IMR-90 (cell line): ENCODE data around the gene SELENOO. TPM values are rescaled to one million over a fixed set of nuclear protein-coding genes. Genes with fewer than 3 reads are reported as not detected.
A peak's percentile ranks its signal among the peaks of the same experiment; 100 is the strongest.

Experiments
- ATAC-seq: fragments of 200-7000 bp; cut with Tn5 transposase; 2 replicates; pipeline ENCODE4 v1.9.1; 2020; ENCODE audit warnings: low read depth, mild to moderate bottlenecking, moderate library complexity
- BruUV-seq: library from RNA; stranded (reverse); fragments of 400-500 nt; replicated peaks from 2 replicates; lab custom pipeline; 2021; lab: Mats Ljungman, UMichigan
- CTCF ChIA-PET: fragments of 300-600 bp; formaldehyde crosslinking; extraction: SDS; loops from one replicate; lab custom pipeline; 2021; ENCODE audit warnings: antibody characterized with exemption; lab: Yijun Ruan, JAX
- POLR2A ChIA-PET: fragments of 300-600 bp; sonication (Branson Sonifier 250); formaldehyde crosslinking; loops from one replicate; lab custom pipeline; 2022; ENCODE audit warnings: antibody characterized with exemption; ENCODE audit not compliant: unreplicated experiment; lab: Charles Lee
- DNase-seq: peaks from one replicate; pipeline ENCODE4 v3.0.0; 2013
- H2AFZ ChIP-seq: replicated peaks from 2 replicates; pipeline ENCODE3; 2013; ENCODE audit warnings: low read length, mild to moderate bottlenecking; ENCODE audit not compliant: poor library complexity
- H2AK5ac ChIP-seq: 2 replicates; pipeline ENCODE4 v1.6.1; 2013; ENCODE audit warnings: low read depth, low read length, inconsistent platforms
- H2AK9ac ChIP-seq: replicated peaks from 2 replicates; pipeline ENCODE3; 2013; ENCODE audit warnings: mild to moderate bottlenecking, low read depth, low read length, moderate library complexity; ENCODE audit not compliant: poor library complexity
- H2BK120ac ChIP-seq: 2 replicates; pipeline ENCODE4 v1.6.1; 2013; ENCODE audit warnings: low read depth, low read length, inconsistent platforms
- H2BK15ac ChIP-seq: 3 replicates; pipeline ENCODE4 v1.6.1; 2013; ENCODE audit warnings: low read depth, low read length, inconsistent platforms
- H2BK20ac ChIP-seq: 2 replicates; pipeline ENCODE4 v1.6.1; 2013; ENCODE audit warnings: low read depth, mild to moderate bottlenecking, inconsistent platforms, low read length, moderate library complexity
- H2BK5ac ChIP-seq: 2 replicates; pipeline ENCODE4 v1.6.1; 2013; ENCODE audit warnings: mild to moderate bottlenecking, low read depth, low read length, inconsistent platforms; ENCODE audit not compliant: poor library complexity, severe bottlenecking
- H3K14ac ChIP-seq: replicated peaks from 2 replicates; pipeline ENCODE4 v1.6.1; 2013; ENCODE audit warnings: low read depth, low read length, inconsistent platforms
- H3K18ac ChIP-seq: 2 replicates; pipeline ENCODE4 v1.6.1; 2013; ENCODE audit warnings: low read depth, low read length, control low read depth
- H3K23ac ChIP-seq: 2 replicates; pipeline ENCODE4 v1.6.1; 2013; ENCODE audit warnings: low read depth, low read length, inconsistent platforms
- H3K27ac ChIP-seq: 2 replicates; pipeline ENCODE4 v1.5.1; 2013; ENCODE audit warnings: mild to moderate bottlenecking, control low read depth, low read length; ENCODE audit not compliant: insufficient read depth
- H3K27me3 ChIP-seq: 2 replicates; pipeline ENCODE4 v1.6.1; 2013; ENCODE audit warnings: low read length; ENCODE audit not compliant: control insufficient read depth, insufficient read depth
- H3K36me3 ChIP-seq: 2 replicates; pipeline ENCODE4 v1.6.1; 2013; ENCODE audit warnings: low read length, mixed read lengths; ENCODE audit not compliant: control insufficient read depth, insufficient read depth
- H3K4ac ChIP-seq: 2 replicates; pipeline ENCODE4 v1.6.1; 2013; ENCODE audit warnings: low read depth, low read length, inconsistent platforms
- H3K4me1 ChIP-seq: 2 replicates; pipeline ENCODE4 v1.6.1; 2013; ENCODE audit warnings: low read length, mixed read lengths; ENCODE audit not compliant: control insufficient read depth, insufficient read depth
- H3K4me2 ChIP-seq: 2 replicates; pipeline ENCODE4 v1.6.1; 2013; ENCODE audit warnings: low read depth, mild to moderate bottlenecking, control low read depth, low read length, moderate library complexity
- H3K4me3 ChIP-seq: 2 replicates; pipeline ENCODE4 v1.5.1; 2013; ENCODE audit warnings: low read depth, mild to moderate bottlenecking, control low read depth, low read length, moderate library complexity; ENCODE audit not compliant: insufficient read depth
- H3K56ac ChIP-seq: 2 replicates; pipeline ENCODE4 v1.6.1; 2013; ENCODE audit warnings: low read length, inconsistent platforms; ENCODE audit not compliant: insufficient read depth; ENCODE audit errors: extremely low read depth
- H3K79me1 ChIP-seq, 2 experiments: 2 replicates each; pipeline ENCODE4 v1.6.1; 2013; ENCODE audit warnings: low read length in 2 of 2, inconsistent platforms in 1 of 2, low read depth in 1 of 2
- H3K9ac ChIP-seq: 2 replicates; pipeline ENCODE4 v1.6.1; 2013; ENCODE audit warnings: low read depth, low read length, control low read depth
- H3K9me1 ChIP-seq: 2 replicates; pipeline ENCODE4 v1.6.1; 2013; ENCODE audit warnings: low read length, inconsistent platforms; ENCODE audit not compliant: insufficient read depth
- H3K9me3 ChIP-seq: 2 replicates; pipeline ENCODE4 v1.6.1; 2013; ENCODE audit warnings: low read length; ENCODE audit not compliant: control insufficient read depth, insufficient read depth
- H4K20me1 ChIP-seq: 2 replicates; pipeline ENCODE4 v1.6.1; 2013; ENCODE audit warnings: low read length, inconsistent platforms; ENCODE audit not compliant: insufficient read depth
- H4K5ac ChIP-seq: 2 replicates; pipeline ENCODE4 v1.6.1; 2013; ENCODE audit warnings: mild to moderate bottlenecking, low read depth, low read length, control low read depth
- H4K8ac ChIP-seq, 2 experiments: 2 replicates each; pipeline ENCODE4 v1.6.1; 2013; ENCODE audit warnings: low read depth in 2 of 2, low read length in 2 of 2, control low read depth in 1 of 2, inconsistent platforms in 1 of 2
- H4K91ac ChIP-seq: 2 replicates; pipeline ENCODE4 v1.6.1; 2013; ENCODE audit warnings: low read depth, low read length, inconsistent platforms; ENCODE audit not compliant: insufficient read depth
- CHD1 ChIP-seq: IDR thresholded peaks from 2 replicates; pipeline ENCODE4 v1.6.1; 2012; ENCODE audit warnings: low read depth, low read length, improper control_type of control experiment
- FOS ChIP-seq: fragments of 150-350 bp; IDR thresholded peaks from 2 replicates; pipeline ENCODE4 v1.6.1; 2016; ENCODE audit warnings: low read depth, low read length
- MAFK ChIP-seq: IDR thresholded peaks from 2 replicates; pipeline ENCODE4 v1.6.1; 2012; ENCODE audit warnings: low read depth, low read length, improper control_type of control experiment
- MAZ ChIP-seq: IDR thresholded peaks from 2 replicates; pipeline ENCODE4 v1.6.1; 2012; ENCODE audit warnings: low read depth, mild to moderate bottlenecking, low read length, improper control_type of control experiment, moderate library complexity, borderline replicate concordance
- MXI1 ChIP-seq: IDR thresholded peaks from 2 replicates; pipeline ENCODE4 v1.6.1; 2012; ENCODE audit warnings: low read depth, mild to moderate bottlenecking, low read length, moderate library complexity, borderline replicate concordance
- RAD21 ChIP-seq: IDR thresholded peaks from 2 replicates; pipeline ENCODE4 v1.6.1; 2012; ENCODE audit warnings: low read length, improper control_type of control experiment
- USF2 ChIP-seq: fragments of 150-350 bp; IDR thresholded peaks from 2 replicates; pipeline ENCODE4 v1.6.1; 2017; ENCODE audit warnings: mild to moderate bottlenecking, antibody characterized with exemption, low read length, low read depth
- WGBS, 2 experiments: methylation state at CpG; one replicate each; pipeline versions ENCODE4 v1.1.5 to v1.1.7; 2013; ENCODE audit warnings: missing lambda C conversion rate in 2 of 2; ENCODE audit not compliant: insufficient read length in 1 of 2; ENCODE audit errors: extremely low coverage in 2 of 2; 5-methylcytosine and 5-hydroxymethylcytosine counted together
- dilution Hi-C: fragments of 300-500 bp; cut with HindIII; formaldehyde crosslinking; loops from one replicate; pipeline ENCODE4 v1.14.3; 2018; ENCODE audit warnings: low sequenced_read_pairs; ENCODE audit not compliant: unreplicated experiment
- in situ Hi-C: fragments of 300-500 bp; cut with MboI; formaldehyde crosslinking; loops from 3 replicates; pipeline ENCODE4 v1.14.3; 2019; ENCODE audit warnings: low sequenced_read_pairs, inconsistent platforms, mixed read lengths
- intact Hi-C: fragments of 100-400 bp; cut with micrococcal nuclease; formaldehyde crosslinking; loops from 2 replicates; pipeline ENCODE4 v1.10.0; 2022
- polyA plus RNA-seq, 3 experiments: library from polyadenylated mRNA; depleted of rRNA; stranded (reverse); fragments of >200 nt; gene quantifications; 2 replicates each; pipeline ENCODE4 v1.2.3, GENCODE V29; 2012; ENCODE audit warnings: low replicate concordance in 1 of 3
- total RNA-seq: library from RNA; depleted of rRNA; stranded (reverse); fragments of >200 nt; gene quantifications from 2 replicates; pipeline ENCODE4 v1.2.3, GENCODE V29; 2012

The SELENOO gene
- total and polyA plus RNA-seq, 2 of the 4 experiments (the other 2 are of a cell fraction), result 10.4 to 21.4 TPM

DNA sequence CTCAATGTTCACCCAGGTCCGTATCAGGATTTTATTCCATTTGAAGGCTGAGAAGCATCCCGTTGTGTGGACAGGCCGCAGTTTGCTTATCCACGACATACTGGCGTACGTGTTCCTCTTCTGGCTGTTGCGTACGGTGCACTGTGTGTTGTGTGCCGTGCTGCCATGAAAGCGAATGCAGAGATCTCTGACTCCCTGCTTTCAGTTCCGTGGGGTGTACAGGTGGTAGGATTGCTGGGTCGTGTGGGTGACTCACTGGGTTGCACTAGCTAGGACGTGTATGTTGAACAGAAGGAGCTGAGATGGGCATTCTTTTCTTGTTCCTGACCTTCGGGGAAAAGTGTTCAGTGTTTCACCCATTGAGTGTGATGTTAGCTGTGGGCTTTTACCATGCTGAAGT, 10.3 kb downstream of the SELENOO start:
- Histone ChIP-seq H4K8ac (no peak overlapping the region), H3K79me1 (peaks cover 19 to 71% of the 10 kb centered on the region in 2 experiments), H4K20me1 (peaks cover 64% of the 10 kb centered on the region), H2AK9ac (peak overlapping the region; percentile 60), H3K9me3 (no peaks in the 10 kb centered on the region), H3K56ac (no peak overlapping the region), H4K5ac (no peak overlapping the region), H3K4ac (no peak overlapping the region), H3K9ac (no peak overlapping the region), H3K4me3 (no peak overlapping the region), H3K4me2 (no peak overlapping the region), H3K27me3 (no peaks in the 10 kb centered on the region), H3K18ac (no peak overlapping the region), H3K4me1 (no peaks in the 10 kb centered on the region), H2BK5ac (no peak overlapping the region), H3K23ac (no peak overlapping the region; the same call in 1 of the 2 replicates), H2BK120ac (no peak overlapping the region), H3K36me3 (peaks cover 49% of the 10 kb centered on the region), H3K27ac (no peak overlapping the region), H2AK5ac (no peak overlapping the region), H4K91ac (no peak overlapping the region), H3K9me1 (peaks cover 3% of the 10 kb centered on the region; the same call in 1 of the 2 replicates), H3K14ac (no peak overlapping the region), H2BK20ac (no peak overlapping the region), H2BK15ac (no peak overlapping the region), H2AFZ (no peak overlapping the region)
- BruUV-seq, result no TSS peak
- ChIA-PET POLR2A (no interaction called here), CTCF (interaction anchor here (0.6 kb wide), 1 partner anchor 146 kb away, joined by 5 read pairs; no protein-coding TSS in a partner anchor)
- TF ChIP-seq FOS (no peak), CHD1 (no peak), MAZ (no peak), RAD21 (no peak), MAFK (no peak), USF2 (no peak), MXI1 (no peak)
- WGBS, 2 experiments, result 84% methylated on average over 7 of the region's 14 CpGs; no CpG with 5 or more reads in 1 of the 2 experiments
- intact Hi-C loops, result no loop called here
- in situ Hi-C loops, result loop anchor here (5.0 to 25.0 kb wide), 3 partner anchors 64 to 399 kb away; no protein-coding TSS in a partner anchor
- dilution Hi-C loops, result no loop called here
- DNase-seq, result peak; percentile 6
- ATAC-seq, result no peak
